ENCODE results near the gene GRAMD2A. TPM values are rescaled to one million over a fixed set of nuclear protein-coding genes. Genes with fewer than 3 reads are reported as not detected.

The GRAMD2A gene
- total and polyA plus RNA-seq, 2 donors (not counting 3 experiments of a cell fraction or from before 2014, with no cell fraction given), result 0.08 to 0.29 TPM

DNA sequence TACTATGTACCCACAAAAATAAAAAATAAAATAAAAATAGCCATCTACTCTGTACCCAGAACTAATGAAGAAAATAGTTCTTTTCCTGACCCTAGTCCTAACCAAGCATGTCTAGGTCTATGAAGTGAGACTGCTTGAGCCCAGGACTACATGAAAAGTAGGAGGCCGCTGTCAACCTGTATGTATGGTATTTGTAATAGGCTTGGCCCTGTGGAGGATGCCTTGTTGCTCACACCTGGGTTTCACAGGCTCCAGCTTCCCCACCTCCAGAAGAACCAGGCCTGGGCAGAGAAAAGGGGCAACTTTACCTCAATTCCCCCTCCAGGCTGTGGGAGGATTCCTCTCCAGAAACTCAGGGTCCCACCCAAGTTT lies 40.3 kb upstream of the GRAMD2A start:
- dilution Hi-C loops (cut with MboI; ENCODE audit: extremely low pct_ligation_motif_present, low sequenced_read_pairs), result no loop called here
- H2AFZ ChIP-seq (ENCODE audit: low read depth, low read length), result peak overlapping the region; percentile 88
- peaks cover 0 to 15% of the 10 kb centered on the region in 2 experiments for H3K36me3 ChIP-seq (ENCODE audit: control insufficient read depth in 2 of 2, extremely low read depth in 1 of 2, insufficient read depth in 2 of 2, low read length in 2 of 2)
- no peak for FAIRE-seq
- H3K9me3 ChIP-seq (replicated peaks; ENCODE audit: control insufficient read depth, insufficient read depth, low read length), result no peaks in the 10 kb centered on the region
- TF ChIP-seq, protein P1, sequence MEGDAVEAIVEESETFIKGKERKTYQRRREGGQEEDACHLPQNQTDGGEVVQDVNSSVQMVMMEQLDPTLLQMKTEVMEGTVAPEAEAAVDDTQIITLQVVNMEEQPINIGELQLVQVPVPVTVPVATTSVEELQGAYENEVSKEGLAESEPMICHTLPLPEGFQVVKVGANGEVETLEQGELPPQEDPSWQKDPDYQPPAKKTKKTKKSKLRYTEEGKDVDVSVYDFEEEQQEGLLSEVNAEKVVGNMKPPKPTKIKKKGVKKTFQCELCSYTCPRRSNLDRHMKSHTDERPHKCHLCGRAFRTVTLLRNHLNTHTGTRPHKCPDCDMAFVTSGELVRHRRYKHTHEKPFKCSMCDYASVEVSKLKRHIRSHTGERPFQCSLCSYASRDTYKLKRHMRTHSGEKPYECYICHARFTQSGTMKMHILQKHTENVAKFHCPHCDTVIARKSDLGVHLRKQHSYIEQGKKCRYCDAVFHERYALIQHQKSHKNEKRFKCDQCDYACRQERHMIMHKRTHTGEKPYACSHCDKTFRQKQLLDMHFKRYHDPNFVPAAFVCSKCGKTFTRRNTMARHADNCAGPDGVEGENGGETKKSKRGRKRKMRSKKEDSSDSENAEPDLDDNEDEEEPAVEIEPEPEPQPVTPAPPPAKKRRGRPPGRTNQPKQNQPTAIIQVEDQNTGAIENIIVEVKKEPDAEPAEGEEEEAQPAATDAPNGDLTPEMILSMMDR (IDR thresholded peaks at IDR 0.05; ENCODE audit: extremely low read depth in 1 of 2, insufficient read depth in 1 of 2, low read depth in 1 of 2, low read length in 2 of 2), result no peak
- no peak for TF ChIP-seq MYC (IDR thresholded peaks at IDR 0.05; ENCODE audit: low read depth, low read length)
- TF ChIP-seq POLR2A (IDR thresholded peaks at IDR 0.05; ENCODE audit: low read depth, low read length), result no peak
- TF ChIP-seq GATA2 (IDR thresholded peaks at IDR 0.05; ENCODE audit: insufficient read depth, insufficient read length, low read depth, low read length), result no peak
- TF ChIP-seq, protein P2, sequence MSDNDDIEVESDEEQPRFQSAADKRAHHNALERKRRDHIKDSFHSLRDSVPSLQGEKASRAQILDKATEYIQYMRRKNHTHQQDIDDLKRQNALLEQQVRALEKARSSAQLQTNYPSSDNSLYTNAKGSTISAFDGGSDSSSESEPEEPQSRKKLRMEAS (IDR thresholded peaks at IDR 0.05; ENCODE audit: insufficient read depth, insufficient read length), result no peak
- TF ChIP-seq POLR2AphosphoS5 (IDR thresholded peaks at IDR 0.05; ENCODE audit: insufficient read depth, low read depth, low read length), result no peak
- no peak for TF ChIP-seq JUN (IDR thresholded peaks at IDR 0.05; ENCODE audit: borderline replicate concordance, insufficient read depth, insufficient read length, low read depth)
- TF ChIP-seq FOS (IDR thresholded peaks at IDR 0.05; ENCODE audit: borderline replicate concordance, insufficient read depth, low read length), result no peak
- no peak for TF ChIP-seq EZH2 (IDR thresholded peaks at IDR 0.05; ENCODE audit: borderline replicate concordance, low read depth, low read length, severe bottlenecking)
- no peak overlapping the region for H3K4me3 ChIP-seq (replicated peaks in 1 of 3; ENCODE audit: insufficient read depth in 1 of 3, low read depth in 1 of 3, low read length in 3 of 3)
- no peaks in the 10 kb centered on the region for H3K79me2 ChIP-seq (ENCODE audit: control insufficient read depth, insufficient read depth, low read length)
- H3K27me3 ChIP-seq (ENCODE audit: control insufficient read depth in 2 of 2, insufficient read depth in 2 of 2, low read length in 2 of 2), result no peaks in the 10 kb centered on the region
- DNase-seq (ENCODE audit: low read depth, low spot score), result no peak
- H3K27ac ChIP-seq (ENCODE audit: insufficient read depth, low read depth, low read length), result peak overlapping the region; percentile 85
- peak overlapping the region; percentile 49 for H3K9ac ChIP-seq (replicated peaks; ENCODE audit: extremely low read depth, insufficient read depth, low read length)
- intact Hi-C loops (cut with micrococcal nuclease), result loop anchor here (1.0 to 10.0 kb wide), 2 partner anchors 11 to 943 kb away; no protein-coding TSS in a partner anchor
- no peaks in the 10 kb centered on the region for H4K20me1 ChIP-seq (replicated peaks; ENCODE audit: control insufficient read depth, extremely low read depth, insufficient read depth, low read length)
- TSS peak; percentile 89 for BruUV-seq (replicated peaks)
- CTCF ChIA-PET, result interaction anchor here (1.0 to 1.7 kb wide), 3 partner anchors 10 to 38 kb away, joined by 3 to 13 read pairs (median 4); no protein-coding TSS in a partner anchor
- H3K4me2 ChIP-seq (ENCODE audit: insufficient read depth, low read length), result peak overlapping the region; percentile 83
- H3K4me1 ChIP-seq (ENCODE audit: control insufficient read depth, extremely low read depth, insufficient read depth, low read length), result peaks cover 20% of the 10 kb centered on the region
- H3K9me1 ChIP-seq (replicated peaks; ENCODE audit: control insufficient read depth, extremely low read depth, insufficient read depth, low read length), result no peaks in the 10 kb centered on the region
- POLR2A ChIA-PET, result interaction anchor here (0.6 to 1.1 kb wide), 2 partner anchors 11 to 26 kb away, joined by 3 to 4 read pairs; no protein-coding TSS in a partner anchor

All from endothelial cell of umbilical vein (primary cell).